Activated T-cell treated with anti-CD3 and anti-CD28 coated beads, Interleukin-2, amount 50 U/mL, for 72 hours (primary cell): ENCODE measurements around the gene MAP3K10. TPM values are rescaled to one million over a fixed set of nuclear protein-coding genes. Genes with fewer than 3 reads are reported as not detected.
"Not testable (repeated sequence)": the region's sequence is repeated elsewhere in the genome, so short reads cannot be mapped to it uniquely, and the experiment has no call there.

Experiments used
- ATAC-seq, 2 donors: fragments of 150-1000 bp; cut with Tn5 transposase; replicated peaks in 1 of 2; 2 replicates each; pipeline ENCODE4 v1.10.0; 2021; ENCODE audit warnings: moderate library complexity in 2 of 2, mild to moderate bottlenecking in 1 of 2
- DNase-seq, 2 donors: peaks; one replicate each; pipeline ENCODE4 v3.0.0; 2021 to 2022; ENCODE audit warnings: mixed read lengths in 1 of 2
- H3K27ac Mint-ChIP-seq: one replicate; pipeline ENCODE4 v1.8.0; 2022; ENCODE audit warnings: mild to moderate bottlenecking, moderate library complexity, mixed read lengths
- H3K27me3 Mint-ChIP-seq: one replicate; pipeline ENCODE4 v1.8.0; 2022; ENCODE audit warnings: low read depth, mixed read lengths
- H3K36me3 Mint-ChIP-seq, 2 donors: one replicate each; pipeline ENCODE4 v1.8.0; 2022; ENCODE audit warnings: mixed read lengths in 2 of 2, mild to moderate bottlenecking in 1 of 2; ENCODE audit not compliant: insufficient read depth in 2 of 2
- H3K4me1 Mint-ChIP-seq: one replicate; pipeline ENCODE4 v1.8.0; 2022; ENCODE audit warnings: low read depth, mixed read lengths
- H3K4me3 Mint-ChIP-seq, 2 donors: one replicate each; pipeline ENCODE4 v1.8.0; 2022; ENCODE audit warnings: mild to moderate bottlenecking in 2 of 2, mixed read lengths in 2 of 2, moderate library complexity in 2 of 2
- H3K9me3 Mint-ChIP-seq, 2 donors: one replicate each; pipeline ENCODE4 v1.8.0; 2022; ENCODE audit warnings: mixed read lengths in 2 of 2
- total RNA-seq, 2 donors: library from RNA; stranded (reverse); gene quantifications; one replicate each; pipeline ENCODE4 v1.2.3, GENCODE V29; 2022

The MAP3K10 gene
- total RNA-seq, 2 donors from 2014 or later, result 12.7 to 22.0 TPM

GRCh38 chr19:40157059-40157458, 34.2 kb upstream of the MAP3K10 start:
- no peaks in the 10 kb centered on the region for H3K9me3 Mint-ChIP-seq
- no peak overlapping the region for H3K27ac Mint-ChIP-seq
- ATAC-seq (no peak), DNase-seq (no peak)
- no peaks in the 10 kb centered on the region for H3K36me3 Mint-ChIP-seq
- H3K27me3 Mint-ChIP-seq, result no peaks in the 10 kb centered on the region
- H3K4me1 Mint-ChIP-seq, result peaks cover 8% of the 10 kb centered on the region
- H3K4me3 Mint-ChIP-seq, result no peak overlapping the region

GRCh38 chr19:40159744-40160143, 31.5 kb upstream of the MAP3K10 start:
- ATAC-seq (no peak), DNase-seq (no peak)
- Mint-ChIP-seq H3K9me3 (no peaks in the 10 kb centered on the region), H3K27ac (no peak overlapping the region), H3K4me1 (peaks cover 8% of the 10 kb centered on the region), H3K4me3 (no peak overlapping the region), H3K27me3 (no peaks in the 10 kb centered on the region), H3K36me3 (no peaks in the 10 kb centered on the region)

GRCh38 chr19:40162104-40162503, 29.1 kb upstream of the MAP3K10 start:
- no peaks in the 10 kb centered on the region for H3K27me3 Mint-ChIP-seq
- H3K27ac Mint-ChIP-seq, result no peak overlapping the region
- no peak overlapping the region for H3K4me3 Mint-ChIP-seq
- DNase-seq, result no peak
- no peaks in the 10 kb centered on the region for H3K36me3 Mint-ChIP-seq
- H3K4me1 Mint-ChIP-seq, result peaks cover 8% of the 10 kb centered on the region
- H3K9me3 Mint-ChIP-seq, result no peaks in the 10 kb centered on the region
- no peak for ATAC-seq

- Mint-ChIP-seq H3K4me3 (no peak overlapping the region), H3K27ac (peak overlapping the region; percentile 44), H3K4me1 (peaks cover 8% of the 10 kb centered on the region), H3K36me3 (no peaks in the 10 kb centered on the region), H3K9me3 (no peaks in the 10 kb centered on the region), H3K27me3 (no peaks in the 10 kb centered on the region)
- ATAC-seq (no peak), DNase-seq (no peak)
Observed at GRCh38 chr19:40163541-40164129, 27.6 kb upstream of the MAP3K10 start.

- H3K27ac Mint-ChIP-seq, result no peak overlapping the region
- no peaks in the 10 kb centered on the region for H3K9me3 Mint-ChIP-seq
- peaks cover 8% of the 10 kb centered on the region for H3K4me1 Mint-ChIP-seq
- H3K27me3 Mint-ChIP-seq, result no peaks in the 10 kb centered on the region
- peak; percentile 79 to 83 for ATAC-seq
- peak; percentile 73 to 77 for DNase-seq
- H3K4me3 Mint-ChIP-seq, result no peak overlapping the region
- H3K36me3 Mint-ChIP-seq, result no peaks in the 10 kb centered on the region
Observed at GRCh38 chr19:40165362-40165937, 25.8 kb upstream of the MAP3K10 start.

- not testable (repeated sequence) for H3K27me3 Mint-ChIP-seq, H3K27ac Mint-ChIP-seq, H3K4me3 Mint-ChIP-seq, ATAC-seq, DNase-seq, H3K9me3 Mint-ChIP-seq, H3K36me3 Mint-ChIP-seq, H3K4me1 Mint-ChIP-seq
Observed at GRCh38 chr19:40169482-40170302, 21.5 kb upstream of the MAP3K10 start.

GRCh38 chr19:40170303-40170989, 20.8 kb upstream of the MAP3K10 start:
- not testable (repeated sequence) for H3K36me3 Mint-ChIP-seq, H3K4me3 Mint-ChIP-seq, H3K27me3 Mint-ChIP-seq, H3K27ac Mint-ChIP-seq, ATAC-seq, H3K9me3 Mint-ChIP-seq, H3K4me1 Mint-ChIP-seq, DNase-seq

- not testable (repeated sequence) for ATAC-seq, H3K4me1 Mint-ChIP-seq, H3K27ac Mint-ChIP-seq
Observed at GRCh38 chr19:40171293-40171692, 19.9 kb upstream of the MAP3K10 start.

GRCh38 chr19:40174092-40174491, 17.1 kb upstream of the MAP3K10 start:
- Mint-ChIP-seq H3K27me3 (peaks cover 5% of the 10 kb centered on the region), H3K4me1 (no peaks in the 10 kb centered on the region)

More at GRCh38 chr19:40171293-40171692, 19.9 kb upstream of the MAP3K10 start:
- not testable (repeated sequence) for H3K36me3 Mint-ChIP-seq, H3K4me3 Mint-ChIP-seq, DNase-seq, H3K27me3 Mint-ChIP-seq, H3K9me3 Mint-ChIP-seq

GRCh38 chr19:40175820-40176219, 15.4 kb upstream of the MAP3K10 start:
- Mint-ChIP-seq H3K27me3 (peaks cover 16% of the 10 kb centered on the region), H3K4me3 (no peak overlapping the region), H3K27ac (no peak overlapping the region), H3K9me3 (no peaks in the 10 kb centered on the region), H3K36me3 (no peaks in the 10 kb centered on the region), H3K4me1 (no peaks in the 10 kb centered on the region)
- no peak for ATAC-seq
- DNase-seq, result no peak

More at GRCh38 chr19:40174092-40174491, 17.1 kb upstream of the MAP3K10 start:
- Mint-ChIP-seq H3K9me3 (no peaks in the 10 kb centered on the region), H3K27ac (no peak overlapping the region), H3K36me3 (no peaks in the 10 kb centered on the region), H3K4me3 (no peak overlapping the region)
- DNase-seq (no peak), ATAC-seq (no peak)

GRCh38 chr19:40177286-40178070, 13.7 kb upstream of the MAP3K10 start:
- ATAC-seq (no peak), DNase-seq (no peak)
- Mint-ChIP-seq H3K27ac (no peak overlapping the region), H3K4me1 (no peaks in the 10 kb centered on the region), H3K4me3 (no peak overlapping the region), H3K36me3 (no peaks in the 10 kb centered on the region), H3K9me3 (no peaks in the 10 kb centered on the region), H3K27me3 (peaks cover 16% of the 10 kb centered on the region)

GRCh38 chr19:40178756-40179155, 12.5 kb upstream of the MAP3K10 start:
- Mint-ChIP-seq H3K27me3 (peaks cover 16% of the 10 kb centered on the region), H3K4me3 (no peak overlapping the region), H3K4me1 (no peaks in the 10 kb centered on the region), H3K9me3 (no peaks in the 10 kb centered on the region), H3K27ac (no peak overlapping the region), H3K36me3 (no peaks in the 10 kb centered on the region)
- ATAC-seq (no peak), DNase-seq (no peak)
